ENCODE results near the gene NRP1.
"Not testable (repeated sequence)": the region's sequence is repeated elsewhere in the genome, so short reads cannot be mapped to it uniquely, and the experiment has no call there.

The NRP1 gene

GRCh38 chr10:33150146-33150545, 184.3 kb downstream of the NRP1 start:
- DNase-seq (ENCODE audit: low spot score), result no peak

- DNase-seq (ENCODE audit: low spot score), result no peak
Measured at GRCh38 chr10:33147013-33147310, 187.5 kb downstream of the NRP1 start.

- DNase-seq (ENCODE audit: low spot score), result no peak
Measured at GRCh38 chr10:33146189-33147012, 188.1 kb downstream of the NRP1 start.

GRCh38 chr10:33145451-33146188, 188.8 kb downstream of the NRP1 start:
- no peak for DNase-seq (ENCODE audit: low spot score)

- DNase-seq (ENCODE audit: low spot score), result no peak
Measured at GRCh38 chr10:33143160-33143728, 191.2 kb downstream of the NRP1 start.

- DNase-seq (ENCODE audit: low spot score), result no peak
Measured at GRCh38 chr10:33142295-33142694, 192.2 kb downstream of the NRP1 start.

GRCh38 chr10:33141251-33141650, 193.2 kb downstream of the NRP1 start:
- DNase-seq (ENCODE audit: low spot score), result no peak

- DNase-seq (ENCODE audit: low spot score), result no peak
Measured at GRCh38 chr10:33139181-33139646, 195.3 kb downstream of the NRP1 start.

GRCh38 chr10:33138686-33139085, 195.8 kb downstream of the NRP1 start:
- DNase-seq (ENCODE audit: low spot score), result not testable (repeated sequence)

GRCh38 chr10:33137356-33138005, 197.0 kb downstream of the NRP1 start:
- no peak for DNase-seq (ENCODE audit: low spot score)

GRCh38 chr10:33136781-33137180, 197.7 kb downstream of the NRP1 start:
- peak; percentile 51 for DNase-seq (ENCODE audit: low spot score)

- no peak for DNase-seq (ENCODE audit: low spot score)
Measured at GRCh38 chr10:33136271-33136670, 198.2 kb downstream of the NRP1 start.

GRCh38 chr10:33134011-33134751, 200.3 kb downstream of the NRP1 start:
- peak; percentile 93 for DNase-seq (ENCODE audit: low spot score)

GRCh38 chr10:33133557-33133956, 200.9 kb downstream of the NRP1 start:
- peak; percentile 23 for DNase-seq (ENCODE audit: low spot score)

GRCh38 chr10:33132626-33133025, 201.8 kb downstream of the NRP1 start:
- no peak for DNase-seq (ENCODE audit: low spot score)

- DNase-seq (ENCODE audit: low spot score), result no peak
Measured at GRCh38 chr10:33129996-33130386, 204.5 kb downstream of the NRP1 start.

- no peak for DNase-seq (ENCODE audit: low spot score)
Measured at GRCh38 chr10:33129141-33129995, 205.1 kb downstream of the NRP1 start.

GRCh38 chr10:33127622-33128021, 206.8 kb downstream of the NRP1 start:
- no peak for DNase-seq (ENCODE audit: low spot score)
